GM21423 (cell line): ENCODE data around the gene SF3A1.

Experiments used
- ATAC-seq: cut with Tn5 transposase; IDR thresholded peaks from one replicate; pipeline ENCODE4 v1.9.1; 2021; ENCODE audit warnings: mild to moderate bottlenecking, moderate library complexity; ENCODE audit not compliant: unreplicated experiment

Gene SF3A1

DNA sequence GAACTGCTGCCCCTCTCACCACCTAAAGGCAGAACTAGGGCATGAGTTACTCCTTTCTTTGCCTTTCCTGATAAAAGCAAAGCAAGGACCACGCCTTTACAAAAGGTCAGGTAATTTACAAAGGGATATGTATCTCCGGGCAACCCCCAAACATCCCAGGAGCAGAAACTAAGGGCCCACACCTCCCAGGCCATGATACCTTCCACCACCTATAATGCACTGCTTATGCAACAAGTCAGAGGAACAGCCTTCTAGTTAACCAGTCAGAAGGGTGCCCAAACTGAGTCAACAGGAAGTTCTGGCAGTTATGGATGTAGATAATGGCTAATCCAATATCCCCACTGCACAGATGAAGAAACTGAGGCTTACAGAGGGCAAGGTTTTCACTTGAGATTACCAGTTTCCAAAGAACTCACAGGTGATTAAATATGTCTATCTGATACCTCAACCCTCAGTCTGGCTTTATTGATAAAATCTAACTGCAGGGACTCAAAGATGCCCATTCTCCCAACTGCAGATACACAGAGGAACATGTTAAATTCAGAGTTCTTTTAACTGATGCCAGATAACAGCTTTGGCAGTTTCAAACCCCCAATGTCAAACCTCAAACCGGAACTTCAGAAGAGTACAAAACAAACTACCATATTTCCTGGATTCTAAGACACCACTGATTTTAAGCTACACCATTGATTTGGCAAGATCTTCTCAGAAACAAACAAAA lies 50.6 kb downstream of the SF3A1 start:
- no peak for ATAC-seq

GRCh38 chr22:30305519-30305905 lies 51.2 kb downstream of the SF3A1 start:
- peak; percentile 41 for ATAC-seq

- no peak for ATAC-seq
These were observed 52.0 kb downstream of the SF3A1 start for GRCh38 chr22:30304495-30305244.

DNA sequence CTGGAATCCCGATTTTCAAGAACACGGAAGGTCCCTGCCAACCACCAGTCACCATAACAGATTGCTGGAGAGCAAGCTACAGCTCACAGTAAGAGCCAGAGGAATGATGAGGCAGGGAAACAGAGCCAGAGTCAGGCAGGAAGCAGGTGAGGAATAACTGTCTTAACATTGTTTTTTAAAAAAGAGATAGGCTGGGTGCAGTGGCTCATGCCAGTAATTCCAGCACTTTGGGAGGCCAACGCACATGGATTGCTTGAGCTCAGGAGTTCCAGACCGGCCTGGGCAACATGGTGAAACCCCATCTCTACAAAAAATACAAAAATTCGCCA lies 53.9 kb downstream of the SF3A1 start:
- no peak for ATAC-seq

DNA sequence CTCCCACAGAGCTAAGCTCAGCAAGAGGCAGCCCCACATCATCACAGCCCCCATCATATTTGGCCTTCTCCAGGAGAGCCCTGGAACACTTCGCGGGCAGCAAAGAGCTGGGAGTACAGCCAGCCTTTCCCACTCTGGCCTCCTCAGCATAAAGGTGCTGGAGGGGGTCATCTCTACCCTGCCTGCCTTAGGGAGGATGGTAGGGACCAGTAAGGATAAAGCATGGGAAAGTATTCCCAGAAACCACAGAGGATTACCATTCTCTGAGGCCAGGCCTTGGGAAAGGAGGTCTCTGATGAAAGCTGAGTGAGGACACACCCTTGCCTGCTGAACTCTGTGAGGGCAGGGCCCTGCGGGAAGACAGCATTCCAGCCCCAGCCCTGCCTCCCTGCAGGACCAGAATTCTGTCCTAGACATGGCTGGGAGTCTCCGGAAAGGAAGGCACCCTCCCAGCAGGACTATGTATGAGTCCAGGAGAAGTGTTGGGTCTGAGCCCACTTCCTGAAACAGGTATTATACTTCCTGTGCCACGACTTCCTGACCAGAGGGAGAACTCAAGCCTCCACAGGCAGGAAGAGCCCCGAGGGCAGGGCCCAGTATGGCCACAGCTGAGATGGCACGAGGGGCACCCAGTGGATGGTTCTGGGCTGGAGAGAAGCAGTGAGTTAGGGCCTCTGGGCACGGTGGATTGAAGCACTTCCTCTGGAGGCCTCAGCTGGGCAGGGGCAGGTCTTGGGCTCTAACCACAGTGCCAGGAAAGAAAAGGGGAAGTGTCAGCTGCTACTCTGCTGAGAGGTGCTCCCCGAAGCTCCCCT lies 54.5 kb downstream of the SF3A1 start:
- no peak for ATAC-seq

GRCh38 chr22:30299322-30299721 lies 57.4 kb downstream of the SF3A1 start:
- ATAC-seq = no peak

DNA sequence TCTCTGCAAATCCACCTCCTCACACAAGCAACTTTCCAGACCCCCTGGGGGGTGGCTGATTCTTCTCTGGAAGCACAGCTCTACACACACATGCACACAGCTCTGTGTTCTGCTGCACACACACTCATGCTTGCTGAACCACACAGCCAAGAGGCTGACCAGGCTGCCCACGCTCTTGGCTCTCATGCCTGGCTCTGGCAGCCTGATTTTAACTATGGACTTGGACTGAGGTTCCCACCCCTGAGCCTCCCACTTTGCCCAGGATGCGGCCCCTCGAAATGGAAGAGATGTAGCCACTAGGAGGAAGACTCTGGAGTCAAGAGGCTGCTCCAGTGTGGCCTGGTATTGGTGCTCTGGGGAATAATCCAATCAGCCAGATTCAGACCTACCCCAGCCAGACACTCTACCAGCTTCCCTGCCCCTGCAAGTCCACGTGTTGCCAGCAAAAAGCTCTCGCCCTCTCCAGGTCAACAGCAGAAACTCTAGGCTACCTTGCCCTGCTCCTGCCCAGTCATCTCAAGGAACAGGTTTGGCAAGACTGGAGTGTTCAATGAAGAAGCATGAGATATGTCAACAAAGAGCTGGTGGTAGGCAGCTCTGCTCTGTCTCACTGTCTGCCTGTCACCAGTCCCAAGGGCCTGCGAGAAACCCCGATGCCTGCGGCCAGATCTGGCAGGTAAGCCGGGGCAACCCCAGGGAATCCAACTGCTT lies 58.5 kb downstream of the SF3A1 start:
- ATAC-seq = no peak

- no peak for ATAC-seq
These were observed 59.3 kb downstream of the SF3A1 start for GRCh38 chr22:30297276-30297990.

- ATAC-seq = no peak
These were observed 59.9 kb downstream of the SF3A1 start for GRCh38 chr22:30296833-30297232.

GRCh38 chr22:30296324-30296723 lies 60.4 kb downstream of the SF3A1 start:
- ATAC-seq = no peak

DNA sequence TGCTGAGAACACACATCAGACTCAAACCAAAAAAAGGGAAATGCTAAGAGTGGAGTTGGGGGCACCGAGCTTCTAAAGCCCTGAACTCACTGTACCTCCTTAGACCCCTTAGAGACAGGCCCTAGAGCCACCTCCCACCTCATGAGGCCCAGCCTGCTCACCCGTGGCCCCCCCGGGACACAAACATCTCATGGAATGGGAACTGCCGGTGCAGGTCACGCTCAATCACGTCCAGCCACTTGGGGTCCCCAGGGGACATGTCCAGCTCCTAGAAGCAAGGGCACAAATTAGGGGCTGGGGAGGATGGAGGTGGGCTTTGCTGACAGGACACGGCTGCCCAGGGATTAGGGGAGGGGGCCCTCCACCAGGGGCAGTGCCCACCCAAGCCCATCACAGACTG lies 61.1 kb downstream of the SF3A1 start:
- no peak for ATAC-seq

DNA sequence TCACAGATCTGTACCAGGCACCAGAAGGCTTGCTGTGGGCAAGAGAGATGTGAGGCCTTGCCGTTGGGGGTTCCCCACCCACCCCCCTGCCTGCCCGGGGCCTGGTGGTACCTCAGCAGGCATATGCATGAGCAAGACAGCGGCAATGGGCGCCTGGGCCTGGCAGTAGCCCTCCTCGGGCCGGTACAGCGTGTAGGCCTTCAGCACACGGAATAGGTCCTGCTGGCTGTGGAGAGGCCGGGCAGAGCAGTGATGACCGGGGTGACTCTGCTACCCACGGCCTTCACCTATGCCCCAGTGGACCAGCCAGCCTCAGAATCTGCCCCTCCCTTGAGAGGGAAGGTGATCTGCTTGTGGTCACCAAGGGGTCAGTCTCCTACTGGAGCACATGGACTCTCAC lies 61.9 kb downstream of the SF3A1 start:
- no peak for ATAC-seq

- ATAC-seq = no peak
These were observed 62.6 kb downstream of the SF3A1 start for GRCh38 chr22:30294066-30294465.

GRCh38 chr22:30293026-30293425 lies 63.7 kb downstream of the SF3A1 start:
- no peak for ATAC-seq

- no peak for ATAC-seq
These were observed 64.4 kb downstream of the SF3A1 start for GRCh38 chr22:30292069-30292970.

DNA sequence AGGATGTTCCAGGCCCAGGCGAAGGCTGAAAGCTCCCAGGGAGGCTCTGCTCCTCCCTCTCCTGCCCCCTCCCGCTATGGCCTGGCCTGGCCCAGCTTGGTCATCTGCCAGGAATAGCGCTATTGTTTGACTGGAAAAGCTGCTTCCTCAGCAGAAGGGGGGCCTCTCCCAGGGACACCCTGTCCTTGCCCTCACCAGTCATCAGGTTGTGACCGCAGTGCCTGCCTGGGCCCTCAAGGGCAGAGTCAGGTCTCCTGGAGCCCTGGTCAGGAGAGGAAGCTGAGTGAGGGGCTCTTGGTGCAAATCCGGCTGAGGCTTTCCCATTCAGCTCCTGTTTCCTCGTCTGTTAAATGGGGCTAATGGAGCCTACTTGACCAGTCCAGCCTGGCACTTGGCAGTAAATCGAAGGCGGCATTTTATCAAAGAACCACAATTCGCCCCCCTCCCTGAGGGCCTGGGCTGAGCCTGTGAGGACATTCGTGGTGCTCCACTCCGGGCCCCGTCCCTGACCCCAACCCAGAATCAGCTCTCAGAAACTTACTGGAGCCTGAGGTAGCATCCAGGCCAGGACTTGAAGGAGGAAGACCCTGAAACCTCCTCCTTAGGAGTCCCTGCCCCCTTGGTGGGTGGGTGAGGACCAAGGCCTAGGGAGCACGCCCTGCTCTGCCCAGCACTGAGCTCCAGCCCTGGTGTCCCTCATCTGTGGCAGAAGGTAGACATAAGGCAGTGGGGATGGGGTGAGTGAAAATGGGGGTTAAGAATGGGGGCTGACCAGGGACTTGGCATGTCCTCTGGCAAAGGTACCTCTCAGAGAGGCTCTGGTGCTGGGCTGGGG lies 65.4 kb downstream of the SF3A1 start:
- ATAC-seq = no peak

GRCh38 chr22:30290342-30291057 lies 66.2 kb downstream of the SF3A1 start:
- ATAC-seq = no peak

- peak; percentile 11 for ATAC-seq
These were observed 66.7 kb downstream of the SF3A1 start for GRCh38 chr22:30289980-30290313.
